Esophagus muscularis mucosa (tissue), 4 donors: ENCODE results near the gene SULT1A3. TPM values are rescaled to one million over a fixed set of nuclear protein-coding genes. Genes with fewer than 3 reads are reported as not detected.
"Not testable (repeated sequence)": the region's sequence is repeated elsewhere in the genome, so short reads cannot be mapped to it uniquely, and the experiment has no call there.

Experiments used
- DNase-seq: peaks from one replicate; pipeline ENCODE4 v3.0.0-alpha.2; 2017; ENCODE audit errors: extremely low spot score
- H3K27ac ChIP-seq, 4 donors: fragments of 200-600 bp; sonication (generic); replicated peaks in 1 of 4; 1 replicate in 3 of 4; 2 replicates in 1 of 4; pipeline ENCODE4 v1.5.1; 2016 to 2019; ENCODE audit warnings: mild to moderate bottlenecking in 1 of 4
- H3K27me3 ChIP-seq, 4 donors: fragments of 200-600 bp; sonication (generic); one replicate each; pipeline versions ENCODE4 v1.5.1 to v1.6.0; 2016 to 2019
- H3K36me3 ChIP-seq, 4 donors: fragments of 200-600 bp; sonication (generic); one replicate each; pipeline ENCODE4 v1.5.1; 2016 to 2019
- H3K4me1 ChIP-seq, 4 donors: fragments of 200-600 bp; sonication (generic); one replicate each; pipeline ENCODE4 v1.5.1; 2016 to 2019
- H3K4me3 ChIP-seq, 4 donors: fragments of 200-600 bp; sonication (generic); 1 replicate in 2 of 4; 2 replicates in 2 of 4; pipeline ENCODE4 v1.5.1; 2016 to 2019; ENCODE audit warnings: mild to moderate bottlenecking in 4 of 4, moderate library complexity in 1 of 4
- H3K9me3 ChIP-seq, 4 donors: fragments of 200-600 bp; sonication (generic); 1 replicate in 3 of 4; 2 replicates in 1 of 4; pipeline ENCODE4 v1.5.1; 2016 to 2019
- EP300 ChIP-seq: sonication (generic); formaldehyde crosslinking; IDR thresholded peaks from one replicate; pipeline ENCODE4 v1.6.1; 2017; ENCODE audit warnings: antibody characterized with exemption
- POLR2A ChIP-seq: fragments of 450-650 bp; IDR thresholded peaks from one replicate; pipeline ENCODE4 v1.6.1; 2017; ENCODE audit warnings: antibody characterized with exemption, moderate library complexity, mild to moderate bottlenecking, low read depth
- POLR2AphosphoS5 ChIP-seq, 2 donors: sonication (generic); formaldehyde crosslinking; IDR thresholded peaks; one replicate each; pipeline ENCODE4 v1.6.1; 2017; ENCODE audit warnings: antibody characterized with exemption in 2 of 2
- WGBS: methylation state at CpG from one replicate; pipeline ENCODE4 v1.1.5; 2018; 5-methylcytosine and 5-hydroxymethylcytosine counted together
- intact Hi-C: fragments of 100-400 bp; cut with DNase I; formaldehyde crosslinking; loops from one replicate; pipeline ENCODE4 v1.15.1; 2023
- total RNA-seq, 4 donors: library from RNA; depleted of rRNA; stranded (reverse); fragments of >200 nt; gene quantifications; one replicate each; pipeline versions ENCODE4 v1.1.0 to v1.2.1, GENCODE V29; 2016
- TF ChIP-seq, protein P1 (sequence below), 3 experiments: fragments of 200-600 bp in 2 of 3; fragments of 450-650 bp in 1 of 3; sonication (generic) in 2 of 3; IDR thresholded peaks; one replicate each; pipeline ENCODE4 v1.5.1; 2017 to 2019; ENCODE audit warnings: antibody characterized with exemption in 3 of 3, mild to moderate bottlenecking in 2 of 3, moderate library complexity in 1 of 3

The SULT1A3 gene
- 10 to 100 TPM in 3 of 4 donors, 1 to 10 TPM in 1; 2.5 to 23.7 (median 15.0) TPM for total RNA-seq

DNA sequence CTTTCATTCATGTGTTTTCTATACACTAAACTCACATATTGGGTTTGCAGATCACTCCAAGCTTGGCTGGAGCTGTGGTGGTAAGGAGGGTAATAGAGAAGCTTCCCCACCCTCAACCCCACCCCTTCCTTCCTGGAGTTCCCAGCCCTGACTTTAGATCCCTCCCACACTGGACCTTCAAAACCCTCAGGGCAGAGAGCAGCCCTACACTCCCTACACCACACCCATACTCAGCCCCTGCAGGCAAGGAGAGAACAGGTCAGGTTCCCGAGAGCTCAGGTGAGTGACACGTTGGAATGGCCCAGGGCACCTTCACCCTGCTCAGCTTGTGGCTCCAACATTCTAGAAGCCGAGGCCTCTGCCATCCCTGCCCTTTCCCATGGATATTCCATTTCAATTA lies at the start of gene SULT1A3:
Gene SULT1A3, plus strand, starts transcription at position 207 of the 400 bp plus-strand sequence. CDS start 1,474 bp downstream, outside the sequence.
- H3K36me3 ChIP-seq, H3K4me3 ChIP-seq, DNase-seq, H3K27me3 ChIP-seq, intact Hi-C loops, H3K9me3 ChIP-seq, H3K27ac ChIP-seq, H3K4me1 ChIP-seq: not testable (repeated sequence)
- no CpG with 5 or more reads among the region's 3 CpGs for WGBS

DNA sequence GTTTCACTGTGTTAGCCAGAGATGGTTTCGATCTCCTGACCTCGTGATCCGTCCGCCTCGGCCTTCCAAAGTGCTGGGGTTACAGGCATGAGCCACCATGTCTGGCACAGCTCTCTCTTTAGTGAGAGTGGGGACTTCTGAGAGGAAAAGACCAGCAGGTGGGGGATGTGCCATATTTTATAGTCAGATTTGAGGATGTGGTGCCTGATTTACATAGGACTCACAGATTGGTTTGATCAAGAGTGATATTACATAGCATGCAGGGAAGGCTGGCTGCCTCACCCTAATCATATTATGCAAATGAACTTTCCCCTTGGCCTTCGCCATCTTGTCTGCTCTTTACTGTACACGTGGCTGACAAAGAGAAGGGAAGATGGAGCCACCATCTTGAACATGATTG lies 48.0 kb upstream of the SULT1A3 start:
- Histone ChIP-seq H3K27me3 (no peaks in the 10 kb centered on the region), H3K4me3 (no peak overlapping the region), H3K9me3 (peaks cover 0 to 17% (median 3%) of the 10 kb centered on the region in 4 donors), H3K27ac (no peak overlapping the region), H3K4me1 (no peaks in the 10 kb centered on the region), H3K36me3 (no peaks in the 10 kb centered on the region)
- 91% methylated on average over 7 of the region's 7 CpGs for WGBS
- intact Hi-C loops, result no loop called here
- TF ChIP-seq POLR2AphosphoS5 (IDR thresholded peaks at IDR 0.05) (no peak), POLR2A (no peak), EP300 (no peak)
- TF ChIP-seq, protein P1, sequence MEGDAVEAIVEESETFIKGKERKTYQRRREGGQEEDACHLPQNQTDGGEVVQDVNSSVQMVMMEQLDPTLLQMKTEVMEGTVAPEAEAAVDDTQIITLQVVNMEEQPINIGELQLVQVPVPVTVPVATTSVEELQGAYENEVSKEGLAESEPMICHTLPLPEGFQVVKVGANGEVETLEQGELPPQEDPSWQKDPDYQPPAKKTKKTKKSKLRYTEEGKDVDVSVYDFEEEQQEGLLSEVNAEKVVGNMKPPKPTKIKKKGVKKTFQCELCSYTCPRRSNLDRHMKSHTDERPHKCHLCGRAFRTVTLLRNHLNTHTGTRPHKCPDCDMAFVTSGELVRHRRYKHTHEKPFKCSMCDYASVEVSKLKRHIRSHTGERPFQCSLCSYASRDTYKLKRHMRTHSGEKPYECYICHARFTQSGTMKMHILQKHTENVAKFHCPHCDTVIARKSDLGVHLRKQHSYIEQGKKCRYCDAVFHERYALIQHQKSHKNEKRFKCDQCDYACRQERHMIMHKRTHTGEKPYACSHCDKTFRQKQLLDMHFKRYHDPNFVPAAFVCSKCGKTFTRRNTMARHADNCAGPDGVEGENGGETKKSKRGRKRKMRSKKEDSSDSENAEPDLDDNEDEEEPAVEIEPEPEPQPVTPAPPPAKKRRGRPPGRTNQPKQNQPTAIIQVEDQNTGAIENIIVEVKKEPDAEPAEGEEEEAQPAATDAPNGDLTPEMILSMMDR (IDR thresholded peaks at IDR 0.05), result no peak
- no peak for DNase-seq

DNA sequence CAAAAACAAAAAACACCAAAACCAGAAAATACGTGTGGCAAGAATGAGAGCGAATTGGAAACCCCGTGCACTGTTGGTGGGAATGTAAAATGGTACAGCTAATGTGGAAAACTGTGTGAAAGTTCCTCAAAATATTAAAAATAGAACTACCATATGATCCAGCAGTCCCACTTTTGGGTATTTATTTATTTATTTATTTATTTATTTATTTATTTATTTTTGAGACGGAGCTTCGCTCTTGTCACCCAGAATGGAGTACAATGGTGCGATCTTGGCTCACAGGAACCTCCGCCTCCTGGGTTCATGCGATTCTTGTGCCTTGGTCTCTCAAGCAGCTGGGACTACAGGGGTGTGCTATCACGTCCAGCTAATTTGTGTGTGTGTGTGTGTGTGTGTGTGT lies 46.5 kb upstream of the SULT1A3 start:
- TF ChIP-seq POLR2A (no peak), POLR2AphosphoS5 (IDR thresholded peaks at IDR 0.05) (no peak), EP300 (no peak)
- TF ChIP-seq, protein P1 (IDR thresholded peaks at IDR 0.05), result no peak
- 93% methylated on average over 9 of the region's 9 CpGs for WGBS
- Histone ChIP-seq H3K36me3 (no peaks in the 10 kb centered on the region), H3K27me3 (no peaks in the 10 kb centered on the region), H3K27ac (no peak overlapping the region), H3K9me3 (peaks cover 0 to 17% (median 3%) of the 10 kb centered on the region in 4 donors), H3K4me3 (no peak overlapping the region), H3K4me1 (no peaks in the 10 kb centered on the region)
- intact Hi-C loops, result no loop called here
- no peak for DNase-seq

DNA sequence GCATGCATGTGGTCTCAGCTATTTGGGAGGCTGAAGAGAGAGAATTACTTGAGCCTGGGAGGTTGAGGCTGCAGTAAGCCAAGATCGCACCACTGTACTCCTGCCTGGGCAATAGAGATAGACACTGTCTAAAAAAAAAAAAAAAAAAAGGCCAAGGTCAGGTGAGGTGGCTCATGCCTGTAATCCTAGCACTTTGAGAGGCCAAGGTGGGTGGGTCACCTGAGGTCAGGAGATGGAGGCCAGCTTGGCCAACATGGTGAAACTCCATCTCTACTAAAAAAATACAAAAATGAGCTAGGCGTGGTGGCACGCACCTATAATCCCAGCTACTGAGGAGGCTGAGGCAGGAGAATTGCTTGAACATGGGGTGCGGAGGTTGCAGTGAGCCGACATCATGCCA lies 43.9 kb upstream of the SULT1A3 start:
- H3K9me3 ChIP-seq, result peaks cover 0 to under 1% (median 0%) of the 10 kb centered on the region in 4 donors
- no peak for DNase-seq
- no peaks in the 10 kb centered on the region for H3K36me3 ChIP-seq
- no peak overlapping the region for H3K4me3 ChIP-seq
- intact Hi-C loops, result no loop called here
- H3K27ac ChIP-seq, result no peak overlapping the region
- no peak for TF ChIP-seq POLR2AphosphoS5 (IDR thresholded peaks at IDR 0.05)
- TF ChIP-seq, protein P1 (IDR thresholded peaks at IDR 0.05), result no peak
- no peak for TF ChIP-seq POLR2A
- TF ChIP-seq EP300, result no peak
- H3K4me1 ChIP-seq, result no peaks in the 10 kb centered on the region
- WGBS, result 96% methylated on average over 5 of the region's 5 CpGs
- H3K27me3 ChIP-seq, result no peaks in the 10 kb centered on the region

DNA sequence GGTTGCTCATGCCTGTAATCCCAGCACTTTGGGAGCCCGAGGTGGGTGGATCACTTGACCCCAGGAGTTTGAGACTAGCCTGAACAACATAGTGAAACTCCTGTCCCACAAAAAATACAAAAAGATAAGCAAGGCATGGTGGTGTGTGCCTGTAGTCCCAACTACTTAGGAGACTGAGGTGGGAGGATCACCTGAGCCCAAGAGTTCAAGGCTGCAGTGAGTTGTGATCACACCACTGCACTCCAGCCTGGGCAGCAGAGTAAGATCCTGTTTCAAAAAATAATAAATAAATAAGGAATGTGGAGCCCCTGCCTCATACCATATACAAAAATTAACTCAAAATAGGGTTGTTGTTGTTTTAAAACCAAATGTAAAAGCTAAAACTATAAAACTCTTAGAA lies 41.8 kb upstream of the SULT1A3 start:
- no peak overlapping the region for H3K4me3 ChIP-seq
- no peak overlapping the region for H3K27ac ChIP-seq
- H3K36me3 ChIP-seq, result no peaks in the 10 kb centered on the region
- no peaks in the 10 kb centered on the region for H3K27me3 ChIP-seq
- intact Hi-C loops, result no loop called here
- 74% methylated on average over 1 of the region's 1 CpG for WGBS
- H3K4me1 ChIP-seq, result no peaks in the 10 kb centered on the region
- DNase-seq, result no peak
- TF ChIP-seq, protein P1 (IDR thresholded peaks at IDR 0.05), result no peak
- TF ChIP-seq POLR2AphosphoS5 (IDR thresholded peaks at IDR 0.05), result no peak
- no peak for TF ChIP-seq EP300
- TF ChIP-seq POLR2A, result no peak
- no peaks in the 10 kb centered on the region for H3K9me3 ChIP-seq
